Right lobe of liver (tissue), 4 donors: ENCODE measurements around the gene PIGO.

ENCODE experiments used
- POLR2A ChIP-seq: fragments of 450-650 bp; IDR thresholded peaks from one replicate; pipeline ENCODE4 v1.6.1; 2017; ENCODE audit warnings: antibody characterized with exemption, mild to moderate bottlenecking
- TF ChIP-seq, protein P1 (sequence below), 4 donors: fragments of 200-600 bp in 3 of 4; fragments of 450-650 bp in 1 of 4; IDR thresholded peaks; one replicate each; pipeline versions ENCODE4 v1.5.1 to v1.8.0; 2016 to 2022; ENCODE audit warnings: antibody characterized with exemption in 4 of 4, mild to moderate bottlenecking in 2 of 4
- donor health status: DM: no; HTN: no; CAD: no.
- donor health status: DM: no; HTN: no; CAD: no.
- donor health status: DM: no; HTN: yes; CAD: no.

DNA sequence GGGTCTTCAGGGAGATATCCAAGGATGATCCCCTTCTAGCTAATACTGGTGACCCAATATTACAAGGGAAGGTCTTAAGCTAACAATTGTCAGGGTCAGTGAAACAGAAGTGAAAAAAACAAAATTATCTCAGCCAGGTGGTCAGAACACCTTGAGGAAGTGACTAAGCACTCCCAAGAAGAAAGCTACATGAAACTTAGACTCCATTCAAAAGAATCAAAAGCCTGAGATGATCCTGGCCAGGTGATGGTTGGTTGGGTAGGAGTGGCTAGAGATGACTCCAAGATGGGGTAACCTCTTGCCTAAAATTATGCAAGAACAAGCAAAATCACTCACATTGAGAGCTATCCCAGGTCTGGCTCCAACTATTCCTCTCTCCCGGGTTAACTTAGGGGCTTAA is 29.3 kb downstream of the PIGO start:
- TF ChIP-seq, protein P1, sequence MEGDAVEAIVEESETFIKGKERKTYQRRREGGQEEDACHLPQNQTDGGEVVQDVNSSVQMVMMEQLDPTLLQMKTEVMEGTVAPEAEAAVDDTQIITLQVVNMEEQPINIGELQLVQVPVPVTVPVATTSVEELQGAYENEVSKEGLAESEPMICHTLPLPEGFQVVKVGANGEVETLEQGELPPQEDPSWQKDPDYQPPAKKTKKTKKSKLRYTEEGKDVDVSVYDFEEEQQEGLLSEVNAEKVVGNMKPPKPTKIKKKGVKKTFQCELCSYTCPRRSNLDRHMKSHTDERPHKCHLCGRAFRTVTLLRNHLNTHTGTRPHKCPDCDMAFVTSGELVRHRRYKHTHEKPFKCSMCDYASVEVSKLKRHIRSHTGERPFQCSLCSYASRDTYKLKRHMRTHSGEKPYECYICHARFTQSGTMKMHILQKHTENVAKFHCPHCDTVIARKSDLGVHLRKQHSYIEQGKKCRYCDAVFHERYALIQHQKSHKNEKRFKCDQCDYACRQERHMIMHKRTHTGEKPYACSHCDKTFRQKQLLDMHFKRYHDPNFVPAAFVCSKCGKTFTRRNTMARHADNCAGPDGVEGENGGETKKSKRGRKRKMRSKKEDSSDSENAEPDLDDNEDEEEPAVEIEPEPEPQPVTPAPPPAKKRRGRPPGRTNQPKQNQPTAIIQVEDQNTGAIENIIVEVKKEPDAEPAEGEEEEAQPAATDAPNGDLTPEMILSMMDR (IDR thresholded peaks at IDR 0.05), result no peak
- TF ChIP-seq POLR2A, result no peak
